ENCODE measurements around the gene OSBPL8. TPM values are rescaled to one million over a fixed set of nuclear protein-coding genes. Genes with fewer than 3 reads are reported as not detected.

The OSBPL8 gene
- total and polyA plus RNA-seq, 9 of the 15 experiments (the other 6 are each of a cell fraction or from before 2014, with no cell fraction given), result 17.4 to 82.7 (median 42.8) TPM

- TF ChIP-seq KDM2B (CRISPR knock-in tag; IDR thresholded peaks at IDR 0.05), result peak; percentile 11; the same call in 1 of the 2 replicates
- TF ChIP-seq SMARCA4 (IDR thresholded peaks at IDR 0.05), result peak; percentile 25; the same call in 1 of the 2 replicates
- TF ChIP-seq ZNF717 (CRISPR knock-in tag; IDR thresholded peaks at IDR 0.05), result no peak
- no peak for TF ChIP-seq ILF3 (IDR thresholded peaks at IDR 0.05; ENCODE audit: borderline replicate concordance)
- TF ChIP-seq TAL1 (IDR thresholded peaks at IDR 0.05), result no peak
- no peak for TF ChIP-seq ZNF217 (CRISPR knock-in tag; IDR thresholded peaks at IDR 0.05)
- TF ChIP-seq TAF7 (tag; IDR thresholded peaks at IDR 0.05), result peak; percentile 64; the same call in 1 of the 2 replicates
- no peak for TF ChIP-seq ZNF277 (CRISPR knock-in tag; IDR thresholded peaks at IDR 0.05; ENCODE audit: borderline replicate concordance)
- no peak; a peak in 1 of 4 replicates for TF ChIP-seq ZMIZ1 (IDR thresholded peaks at IDR 0.05; ENCODE audit: low read depth in 2 of 2, low read length in 2 of 2)
- TF ChIP-seq MAX (CRISPR knock-in tag; IDR thresholded peaks at IDR 0.05), result peak; percentile 87
- no peak for TF ChIP-seq DLX4 (CRISPR knock-in tag; IDR thresholded peaks at IDR 0.05)
- TF ChIP-seq ASH1L (IDR thresholded peaks at IDR 0.05; ENCODE audit: borderline replicate concordance, low read depth, partially characterized antibody), result no peak
- no peak for TF ChIP-seq HNRNPUL1 (IDR thresholded peaks at IDR 0.05; ENCODE audit: low read length)
- no peak for TF ChIP-seq FOXP4 (CRISPR knock-in tag; IDR thresholded peaks at IDR 0.05; ENCODE audit: borderline replicate concordance)
- TF ChIP-seq ELF4 (CRISPR knock-in tag; IDR thresholded peaks at IDR 0.05), result no peak
- TF ChIP-seq E2F3 (CRISPR knock-in tag; IDR thresholded peaks at IDR 0.05), result 0 out of 2 replicates have a peak, but pooled peaks have one; percentile 70
- peak; percentile 35 to 41 for TF ChIP-seq RAD21 (CRISPR knock-in tag; conservative IDR thresholded peaks at IDR 0.05 in 1 of 2, IDR thresholded peaks at IDR 0.05 in 1 of 2)
- TF ChIP-seq POLR2A (conservative IDR thresholded peaks at IDR 0.05), result peak; percentile 97
- 0 out of 2 replicates have a peak, but pooled peaks have one; percentile 24 for TF ChIP-seq GMEB1 (CRISPR knock-in tag; IDR thresholded peaks at IDR 0.05)
Observed at GRCh38 chr12:76559400-76560085, at the start of gene OSBPL8 (continued).
